Measurements from ENCODE around the gene RNF166. TPM values are rescaled to one million over a fixed set of nuclear protein-coding genes. Genes with fewer than 3 reads are reported as not detected.

The RNF166 gene
- total and polyA plus RNA-seq, 5 experiments from 2014 or later, result 79.4 to 230 (median 104) TPM

DNA sequence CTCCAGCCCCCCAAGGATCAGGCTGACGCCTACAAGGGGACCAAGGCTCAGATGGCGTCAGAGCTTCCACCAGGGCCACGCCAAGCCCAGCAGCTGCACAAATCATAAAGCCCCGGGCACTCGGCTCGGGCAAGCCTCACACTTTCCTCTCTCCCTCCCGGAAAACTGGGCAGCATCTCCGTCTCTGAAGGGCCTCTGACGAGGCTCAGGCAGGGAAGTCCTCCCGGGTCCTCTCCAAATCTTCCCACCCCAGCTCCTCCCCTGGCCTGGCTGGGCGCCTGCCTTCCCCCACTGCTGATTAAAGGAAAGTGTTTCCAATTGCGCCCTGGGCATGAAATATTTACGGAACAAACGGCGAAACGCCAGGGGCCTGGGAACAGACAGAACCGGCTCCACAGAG, 40.3 kb upstream of the RNF166 start:
- POLR2A ChIA-PET, result interaction anchor here (0.8 to 5.6 kb wide), 11 partner anchors 8 to 66 kb away, joined by 3 to 81 read pairs (median 6); partner anchors contain the start of genes APRT and PIEZO1
- no peaks in the 10 kb centered on the region for H3K36me3 Mint-ChIP-seq
- H3K27me3 Mint-ChIP-seq, result no peaks in the 10 kb centered on the region
- peaks cover 10 to 39% (median 32%) of the 10 kb centered on the region in 4 donors for H3K4me1 Mint-ChIP-seq
- ATAC-seq (no peak), DNase-seq (no peak)
- H3K27ac Mint-ChIP-seq, result peak overlapping the region in 8 of 10 donors; percentile 73 to 89 (median 79)
- H3K9me3 Mint-ChIP-seq, result no peaks in the 10 kb centered on the region
- peak overlapping the region in 5 of 10 donors; percentile 24 to 75 (median 60) for H3K4me3 Mint-ChIP-seq

- Mint-ChIP-seq H3K27ac (peak overlapping the region in 6 of 10 donors; percentile 35 to 89 (median 80)), H3K4me1 (peaks cover 10 to 38% (median 32%) of the 10 kb centered on the region in 4 donors), H3K4me3 (peak overlapping the region in 7 of 10 donors; percentile 50 to 80 (median 75)), H3K27me3 (no peaks in the 10 kb centered on the region), H3K36me3 (peaks cover 0 to 2% (median 0%) of the 10 kb centered on the region in 3 donors), H3K9me3 (no peaks in the 10 kb centered on the region)
- POLR2A ChIA-PET, result interaction anchor here (0.5 to 5.6 kb wide), 19 partner anchors 7 to 473 kb away, joined by 3 to 81 read pairs (median 5); partner anchors contain the start of genes APRT, CDT1, CTU2 and GALNS
- DNase-seq (no peak), ATAC-seq (no peak)
Observed at GRCh38 chr16:88744577-88745521, 38.6 kb upstream of the RNF166 start.

GRCh38 chr16:88743693-88744576, 37.7 kb upstream of the RNF166 start:
- H3K9me3 Mint-ChIP-seq, result no peaks in the 10 kb centered on the region
- H3K27me3 Mint-ChIP-seq, result no peaks in the 10 kb centered on the region
- ATAC-seq (peak; percentile 46 to 61), DNase-seq (peak; percentile 52 to 86 (median 72))
- POLR2A ChIA-PET, result interaction anchor here (0.9 to 5.6 kb wide), 7 partner anchors 18 to 113 kb away, joined by 3 to 81 read pairs (median 8); partner anchors contain the start of genes APRT, GALNS, PIEZO1 and TRAPPC2L
- peaks cover 10 to 38% (median 32%) of the 10 kb centered on the region in 4 donors for H3K4me1 Mint-ChIP-seq
- H3K36me3 Mint-ChIP-seq, result peaks cover 0 to 2% (median 0%) of the 10 kb centered on the region in 3 donors
- H3K4me3 Mint-ChIP-seq, result peak overlapping the region in 5 of 10 donors; percentile 10 to 62 (median 34)
- H3K27ac Mint-ChIP-seq, result peak overlapping the region in 4 of 10 donors; percentile 11 to 59 (median 20)

GRCh38 chr16:88742896-88743605, 36.8 kb upstream of the RNF166 start:
- H3K4me1 Mint-ChIP-seq, result peaks cover 10 to 37% (median 31%) of the 10 kb centered on the region in 4 donors
- POLR2A ChIA-PET, result interaction anchor here (1.1 to 5.6 kb wide), 2 partner anchors 40 to 60 kb away, joined by 3 to 81 read pairs; partner anchors contain the start of gene PIEZO1
- DNase-seq (no peak), ATAC-seq (no peak)
- peaks cover 0 to 2% (median 0%) of the 10 kb centered on the region in 3 donors for H3K36me3 Mint-ChIP-seq
- no peaks in the 10 kb centered on the region for H3K9me3 Mint-ChIP-seq
- peak overlapping the region in 1 of 10 donors; percentile 11 for H3K27ac Mint-ChIP-seq
- no peak overlapping the region for H3K4me3 Mint-ChIP-seq
- no peaks in the 10 kb centered on the region for H3K27me3 Mint-ChIP-seq

GRCh38 chr16:88741368-88741767, 35.2 kb upstream of the RNF166 start:
- Mint-ChIP-seq H3K27ac (peak overlapping the region in 1 of 10 donors; percentile 25), H3K36me3 (peaks cover 0 to 2% (median 0%) of the 10 kb centered on the region in 3 donors), H3K9me3 (no peaks in the 10 kb centered on the region), H3K4me3 (no peak overlapping the region), H3K4me1 (peaks cover 8 to 32% (median 24%) of the 10 kb centered on the region in 4 donors), H3K27me3 (no peaks in the 10 kb centered on the region)
- no peak for DNase-seq
- POLR2A ChIA-PET, result interaction anchor here (1.0 to 1.5 kb wide), 2 partner anchors 40 to 71 kb away, joined by 4 to 6 read pairs; partner anchors contain the start of gene APRT
- no peak for ATAC-seq

- Mint-ChIP-seq H3K36me3 (peaks cover 0 to 2% (median 0%) of the 10 kb centered on the region in 3 donors), H3K9me3 (no peaks in the 10 kb centered on the region), H3K27me3 (no peaks in the 10 kb centered on the region), H3K27ac (peak overlapping the region in 1 of 10 donors; percentile 29), H3K4me3 (no peak overlapping the region), H3K4me1 (peaks cover 4 to 25% (median 18%) of the 10 kb centered on the region in 4 donors)
- DNase-seq (no peak), ATAC-seq (no peak)
- POLR2A ChIA-PET, result interaction anchor here (1.0 to 1.5 kb wide), 3 partner anchors 41 to 117 kb away, joined by 4 to 6 read pairs (median 4); partner anchors contain the start of gene APRT
Observed at GRCh38 chr16:88740727-88741055, 34.5 kb upstream of the RNF166 start.

- no peak overlapping the region for H3K4me3 Mint-ChIP-seq
- H3K9me3 Mint-ChIP-seq, result no peaks in the 10 kb centered on the region
- POLR2A ChIA-PET, result interaction anchor here (1.0 to 1.5 kb wide), 4 partner anchors 41 to 118 kb away, joined by 3 to 6 read pairs (median 4); partner anchors contain the start of gene APRT
- H3K4me1 Mint-ChIP-seq, result peaks cover 3 to 20% (median 12%) of the 10 kb centered on the region in 4 donors
- ATAC-seq (no peak), DNase-seq (no peak)
- H3K36me3 Mint-ChIP-seq, result peaks cover 0 to 2% (median 0%) of the 10 kb centered on the region in 3 donors
- H3K27me3 Mint-ChIP-seq, result no peaks in the 10 kb centered on the region
- H3K27ac Mint-ChIP-seq, result no peak overlapping the region
Observed at GRCh38 chr16:88739977-88740726, 33.9 kb upstream of the RNF166 start.

DNA sequence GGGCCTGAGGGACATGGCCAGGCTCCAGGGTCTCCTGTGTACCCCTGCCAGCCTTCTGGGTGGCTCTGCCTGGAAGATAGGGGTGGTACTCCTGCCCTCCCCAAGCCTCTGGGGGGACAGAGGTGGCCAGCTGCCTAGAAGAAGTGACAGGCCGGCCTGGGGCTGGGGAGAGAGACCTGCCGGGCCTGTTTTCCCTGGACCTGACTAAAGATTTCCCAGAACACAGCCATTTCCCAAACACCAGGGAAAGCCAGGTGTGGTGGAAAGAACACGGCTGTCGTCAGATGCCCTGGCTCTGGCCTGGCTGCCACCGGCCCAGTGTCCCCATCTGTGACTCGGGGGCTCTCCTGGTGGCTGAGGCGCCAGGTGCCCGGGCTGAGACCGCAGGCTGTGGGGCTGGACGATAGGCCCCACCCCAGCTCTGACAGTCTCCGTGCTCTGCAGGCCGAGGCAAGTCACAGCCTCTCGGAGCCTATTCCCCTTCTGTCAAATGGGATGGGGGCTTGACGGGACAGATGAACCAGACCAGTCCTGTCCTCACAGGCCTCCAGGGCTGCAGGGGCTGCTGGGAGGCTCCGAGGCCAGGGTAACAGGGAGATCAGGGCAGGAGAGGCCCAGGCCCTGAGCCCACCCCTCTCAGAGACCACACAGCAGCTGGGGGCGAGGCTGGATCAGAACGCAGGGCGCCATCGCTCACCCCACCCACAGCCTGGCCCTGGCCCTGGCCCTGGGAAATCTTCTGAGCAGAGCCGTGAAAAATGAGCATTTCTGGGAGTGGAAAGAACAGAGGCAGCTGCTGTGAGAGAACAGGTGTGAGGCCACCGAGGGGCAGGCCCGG, 33.1 kb upstream of the RNF166 start:
- peaks cover 0 to 2% (median 0%) of the 10 kb centered on the region in 3 donors for H3K36me3 Mint-ChIP-seq
- DNase-seq (no peak), ATAC-seq (no peak)
- H3K27me3 Mint-ChIP-seq, result no peaks in the 10 kb centered on the region
- POLR2A ChIA-PET, result interaction anchor here (1.0 to 3.1 kb wide), 4 partner anchors 43 to 119 kb away, joined by 3 to 16 read pairs (median 5); partner anchors contain the start of gene APRT
- no peak overlapping the region for H3K4me3 Mint-ChIP-seq
- H3K9me3 Mint-ChIP-seq, result no peaks in the 10 kb centered on the region
- H3K4me1 Mint-ChIP-seq, result peaks cover 3 to 15% (median 10%) of the 10 kb centered on the region in 4 donors
- H3K27ac Mint-ChIP-seq, result no peak overlapping the region

- Mint-ChIP-seq H3K4me1 (peaks cover 0 to 5% (median 2%) of the 10 kb centered on the region in 4 donors), H3K4me3 (no peak overlapping the region), H3K36me3 (peaks cover 0 to 2% (median 0%) of the 10 kb centered on the region in 3 donors), H3K27me3 (no peaks in the 10 kb centered on the region), H3K9me3 (no peaks in the 10 kb centered on the region), H3K27ac (no peak overlapping the region)
- POLR2A ChIA-PET, result interaction anchor here (0.5 to 5.5 kb wide), 10 partner anchors 17 to 429 kb away, joined by 3 to 56 read pairs (median 6); partner anchors contain the start of genes APRT and PIEZO1
- DNase-seq, result no peak
- ATAC-seq, result no peak
Observed at GRCh38 chr16:88738151-88739084, 32.2 kb upstream of the RNF166 start.

Measured in naive thymus-derived CD8-positive, alpha-beta T cell (primary cell).